Small intestine (tissue), 7 donors: Measurements from ENCODE around the gene SFTPA2. TPM values are rescaled to one million over a fixed set of nuclear protein-coding genes. Genes with fewer than 3 reads are reported as not detected.
"Not testable (repeated sequence)": the region's sequence is repeated elsewhere in the genome, so short reads cannot be mapped to it uniquely, and the experiment has no call there.

ENCODE experiments used
- DNase-seq, 2 donors: peaks; one replicate each; pipeline versions ENCODE4 v3.0.0 to v3.0.0-alpha.2; 2013
- FAIRE-seq: peaks from 2 replicates; lab custom pipeline; 2012; peaks lifted over from hg19 to GRCh38; lab: Jason Lieb, UNC
- H3K27ac ChIP-seq, 3 donors: one replicate each; pipeline ENCODE4 v1.5.1; 2013; ENCODE audit warnings: low read length in 2 of 3, mild to moderate bottlenecking in 2 of 3, control low read depth in 1 of 3, inconsistent platforms in 1 of 3, low read depth in 1 of 3, moderate library complexity in 1 of 3
- H3K27me3 ChIP-seq, 3 donors: one replicate each; pipeline ENCODE4 v1.6.1; 2013; ENCODE audit warnings: low read length in 3 of 3, inconsistent platforms in 1 of 3; ENCODE audit not compliant: control insufficient read depth in 3 of 3, insufficient read depth in 3 of 3
- H3K36me3 ChIP-seq, 3 donors: one replicate each; pipeline ENCODE4 v1.6.1; 2013; ENCODE audit warnings: low read length in 3 of 3, inconsistent platforms in 1 of 3, low read depth in 1 of 3, mild to moderate bottlenecking in 1 of 3, moderate library complexity in 1 of 3; ENCODE audit not compliant: control insufficient read depth in 3 of 3, insufficient read depth in 2 of 3
- H3K4me1 ChIP-seq, 3 donors: one replicate each; pipeline ENCODE4 v1.6.1; 2013; ENCODE audit warnings: low read length in 2 of 3, inconsistent platforms in 1 of 3, low read depth in 1 of 3, mild to moderate bottlenecking in 1 of 3, moderate library complexity in 1 of 3; ENCODE audit not compliant: control insufficient read depth in 3 of 3, insufficient read depth in 2 of 3
- H3K4me3 ChIP-seq, 3 donors: one replicate each; pipeline ENCODE4 v1.5.1; 2013; ENCODE audit warnings: low read length in 3 of 3, control low read depth in 1 of 3, inconsistent platforms in 1 of 3, low read depth in 1 of 3, mild to moderate bottlenecking in 1 of 3, moderate library complexity in 1 of 3
- H3K9me3 ChIP-seq, 2 donors: one replicate each; pipeline ENCODE4 v1.6.1; 2013; ENCODE audit warnings: low read depth in 1 of 2, low read length in 1 of 2; ENCODE audit not compliant: control insufficient read depth in 2 of 2, insufficient read depth in 1 of 2
- WGBS, 3 donors: extraction: QIAGEN DNeasy Blood & Tissue Kit; methylation state at CpG; one replicate each; pipeline ENCODE4 v1.1.7; 2013; 5-methylcytosine and 5-hydroxymethylcytosine counted together
- polyA plus RNA-seq, 4 donors: library from polyadenylated mRNA; stranded (reverse) in 3 of 4; unstranded in 1 of 4; fragments of 200-250 nt in 3 of 4; fragments of 120-200 nt in 1 of 4; gene quantifications; one replicate each; pipeline versions ENCODE4 v1.2.1 to v1.2.3, GENCODE V29; 2013
- donor health status: healthy with polysubstance abuse.
- donor health status: control.
- donor health status: control.
- donor health status: Bipolar disorder and iron deficiency.
- donor health status: healthy.

The SFTPA2 gene
- polyA plus RNA-seq, 4 donors: 0.01 to 13.4 (median 2.4) TPM

DNA sequence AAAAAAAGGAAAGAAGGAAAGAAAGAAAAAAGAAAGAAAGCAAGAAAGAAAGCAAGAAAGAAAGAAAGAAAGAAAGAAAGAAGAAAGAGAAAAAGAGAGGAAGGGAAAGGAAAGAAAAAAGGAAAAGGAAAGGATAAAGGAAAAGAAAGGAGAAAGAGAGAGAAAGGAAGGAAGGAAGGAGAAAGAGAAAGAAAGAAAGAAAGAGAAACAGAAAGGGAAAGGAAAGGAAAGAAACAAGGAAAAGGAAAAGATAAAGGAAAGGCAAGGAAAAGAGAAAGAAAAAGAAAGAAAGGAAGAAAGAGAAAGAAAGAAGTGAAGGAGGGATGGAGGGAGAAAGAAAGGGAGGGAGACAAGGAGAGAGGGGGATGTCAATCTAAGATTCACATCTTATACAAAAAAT lies 20.8 kb upstream of the SFTPA2 start:
- Histone ChIP-seq H3K27me3 (peaks cover 0 to 5% (median 0%) of the 10 kb centered on the region in 3 donors), H3K4me3 (no peak overlapping the region), H3K9me3 (no peaks in the 10 kb centered on the region), H3K27ac (no peak overlapping the region), H3K4me1 (no peaks in the 10 kb centered on the region), H3K36me3 (no peaks in the 10 kb centered on the region)
- FAIRE-seq (no peak), DNase-seq (no peak)

- Histone ChIP-seq H3K27ac (no peak overlapping the region), H3K9me3 (no peaks in the 10 kb centered on the region), H3K4me3 (no peak overlapping the region), H3K36me3 (no peaks in the 10 kb centered on the region), H3K27me3 (peaks cover 0 to 5% (median 0%) of the 10 kb centered on the region in 3 donors), H3K4me1 (no peaks in the 10 kb centered on the region)
- 86 to 94% (median 94%) methylated on average over 2 of the region's 2 CpGs for WGBS, 3 donors
- DNase-seq: no peak
- FAIRE-seq: no peak
Measured at GRCh38 chr10:79579361-79579760, 19.2 kb upstream of the SFTPA2 start.

GRCh38 chr10:79570624-79571023 lies 10.4 kb upstream of the SFTPA2 start:
- not testable (repeated sequence) for H3K27ac ChIP-seq, FAIRE-seq, H3K9me3 ChIP-seq, DNase-seq, H3K4me3 ChIP-seq, H3K27me3 ChIP-seq, H3K4me1 ChIP-seq, H3K36me3 ChIP-seq
- WGBS, 3 donors: 64 to 86% (median 73%) methylated on average over 6 of the region's 6 CpGs

GRCh38 chr10:79563426-79563825 lies 3.2 kb upstream of the SFTPA2 start:
- no peaks in the 10 kb centered on the region for H3K4me1 ChIP-seq
- FAIRE-seq: no peak
- DNase-seq: no peak
- H3K27ac ChIP-seq: no peak overlapping the region
- H3K27me3 ChIP-seq: peaks cover 0 to 9% (median 0%) of the 10 kb centered on the region in 3 donors
- no peak overlapping the region for H3K4me3 ChIP-seq
- no peaks in the 10 kb centered on the region for H3K36me3 ChIP-seq
- no peaks in the 10 kb centered on the region for H3K9me3 ChIP-seq
- 72 to 73% (median 72%) methylated on average over 4 of the region's 4 CpGs for WGBS, 3 donors

DNA sequence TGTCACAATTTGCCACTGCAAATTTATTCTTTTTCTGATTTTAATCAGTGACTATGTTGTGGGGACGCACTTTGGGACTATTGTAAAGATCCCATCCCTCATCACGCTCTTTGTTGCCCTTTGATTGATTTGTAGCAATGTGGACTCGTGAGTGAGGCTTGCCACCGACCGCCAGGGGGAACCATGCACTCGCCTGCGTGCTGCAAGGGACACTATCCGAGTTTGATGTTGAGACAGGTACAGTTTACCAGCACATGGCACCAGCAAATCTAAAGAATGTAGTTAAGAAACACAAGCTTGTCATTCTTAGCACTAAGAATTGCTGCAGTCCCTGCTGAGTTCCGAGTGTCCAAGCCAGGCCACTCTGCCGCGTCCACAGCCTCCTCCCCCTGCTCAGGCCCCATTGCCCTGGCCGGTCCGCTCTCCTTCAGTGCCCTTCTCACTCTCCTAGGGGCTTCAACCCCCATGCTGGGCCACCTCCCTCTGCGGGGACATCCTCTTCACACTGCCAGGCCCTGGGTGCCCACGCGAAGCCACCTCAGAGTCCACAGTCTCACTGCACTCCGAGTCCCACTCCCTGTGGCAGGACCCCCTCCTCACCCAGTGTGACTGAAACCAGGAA lies 2.0 kb upstream of the SFTPA2 start:
- FAIRE-seq (no peak), DNase-seq (peak; percentile 71 to 74)
- Histone ChIP-seq H3K4me3 (no peak overlapping the region), H3K27me3 (peaks cover 0 to 9% (median 0%) of the 10 kb centered on the region in 3 donors), H3K36me3 (no peaks in the 10 kb centered on the region), H3K9me3 (no peaks in the 10 kb centered on the region), H3K27ac (no peak overlapping the region), H3K4me1 (no peaks in the 10 kb centered on the region)
- WGBS, 3 donors: 19 to 34% (median 32%) methylated on average over 17 of the region's 17 CpGs

- DNase-seq: peak in 1 of 2 donors; percentile 36
- Histone ChIP-seq H3K9me3 (no peaks in the 10 kb centered on the region), H3K36me3 (no peaks in the 10 kb centered on the region), H3K4me1 (no peaks in the 10 kb centered on the region), H3K27me3 (peaks cover 0 to 9% (median 0%) of the 10 kb centered on the region in 3 donors), H3K4me3 (no peak overlapping the region), H3K27ac (no peak overlapping the region)
- 19 to 58% (median 31%) methylated on average over 3 of the region's 3 CpGs for WGBS, 3 donors
- no peak for FAIRE-seq
Measured at GRCh38 chr10:79561257-79561656, 1.1 kb upstream of the SFTPA2 start.

DNA sequence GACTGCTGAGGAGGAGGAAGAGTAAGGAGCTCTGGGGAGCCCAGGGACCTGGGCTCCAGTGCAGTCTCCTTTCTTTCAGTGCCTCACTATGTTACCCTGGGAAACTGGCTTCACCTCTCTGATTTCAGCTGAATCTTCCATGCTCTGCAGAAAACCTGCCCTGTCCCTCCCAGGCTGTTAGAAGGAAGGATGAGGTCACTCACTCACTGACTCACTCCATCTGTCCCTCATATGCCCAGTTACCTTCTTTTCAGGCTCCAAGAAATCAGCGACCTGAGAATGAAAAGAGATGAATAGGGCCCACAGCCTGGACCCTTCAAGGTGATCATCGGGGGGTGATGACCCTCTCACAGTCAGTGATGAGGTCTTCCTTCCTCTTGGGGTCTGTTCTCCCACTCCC lies 481 bp downstream of the SFTPA2 start:
- no peak for FAIRE-seq
- H3K4me3 ChIP-seq: no peak overlapping the region
- no peak for DNase-seq
- no peaks in the 10 kb centered on the region for H3K4me1 ChIP-seq
- no peaks in the 10 kb centered on the region for H3K9me3 ChIP-seq
- no peak overlapping the region for H3K27ac ChIP-seq
- H3K36me3 ChIP-seq: no peaks in the 10 kb centered on the region
- WGBS, 3 donors: 67 to 80% (median 75%) methylated on average over 2 of the region's 2 CpGs
- peaks cover 0 to 8% (median 0%) of the 10 kb centered on the region in 3 donors for H3K27me3 ChIP-seq

GRCh38 chr10:79556961-79557360 lies 3.2 kb downstream of the SFTPA2 start:
- not testable (repeated sequence) for H3K4me1 ChIP-seq, H3K9me3 ChIP-seq, H3K27me3 ChIP-seq, H3K27ac ChIP-seq, FAIRE-seq, DNase-seq, H3K4me3 ChIP-seq, H3K36me3 ChIP-seq
- 50 to 89% (median 75%) methylated on average over 1 to 3 of the region's 3 CpGs for WGBS, 3 donors
